ENCODE results near the gene CLDN10.

GRCh38 chr13:95588721-95589120, 36.2 kb downstream of the CLDN10 start:
- TF ChIP-seq POLR2AphosphoS5 (IDR thresholded peaks at IDR 0.05) (no peak), CTCF (IDR thresholded peaks at IDR 0.05) (no peak)

Data from stomach (tissue), 4 donors.